Stomach (tissue), 19 donors: Measurements from ENCODE around the gene DDX60. TPM values are rescaled to one million over a fixed set of nuclear protein-coding genes. Genes with fewer than 3 reads are reported as not detected.

Source experiments
- DNase-seq, 2 donors: peaks; one replicate each; pipeline versions ENCODE4 v3.0.0 to v3.0.0-alpha.2; 2013 to 2019
- H3K27ac ChIP-seq, 5 donors: fragments of 200-600 bp in 4 of 5; sonication (generic) in 4 of 5; one replicate each; pipeline ENCODE4 v1.5.1; 2013 to 2019; ENCODE audit warnings: mild to moderate bottlenecking in 1 of 5, moderate library complexity in 1 of 5
- H3K27me3 ChIP-seq, 3 donors: fragments of 200-600 bp; sonication (generic); one replicate each; pipeline ENCODE4 v1.5.1; 2017 to 2019; ENCODE audit warnings: mixed run types in 1 of 3
- H3K36me3 ChIP-seq, 4 donors: fragments of 200-600 bp; sonication (generic); 1 replicate in 3 of 4; 2 replicates in 1 of 4; pipeline ENCODE4 v1.5.1; 2016 to 2019
- H3K4me1 ChIP-seq, 4 donors: fragments of 200-600 bp; sonication (generic); one replicate each; pipeline ENCODE4 v1.5.1; 2016 to 2019
- H3K4me3 ChIP-seq, 4 donors: fragments of 200-600 bp; sonication (generic) in 3 of 4; one replicate each; pipeline ENCODE4 v1.5.1; 2016 to 2019; ENCODE audit warnings: mild to moderate bottlenecking in 1 of 4
- H3K9me3 ChIP-seq, 4 donors: fragments of 200-600 bp; sonication (generic); one replicate each; pipeline ENCODE4 v1.5.1; 2016 to 2019
- EP300 ChIP-seq: sonication (generic); formaldehyde crosslinking; IDR thresholded peaks from one replicate; pipeline ENCODE4 v1.6.1; 2017; ENCODE audit warnings: antibody characterized with exemption
- POLR2A ChIP-seq, 4 donors: fragments of 450-650 bp; IDR thresholded peaks; one replicate each; pipeline ENCODE4 v1.6.1; 2016; ENCODE audit warnings: antibody characterized with exemption in 4 of 4, control low read depth in 2 of 4, mild to moderate bottlenecking in 1 of 4, moderate library complexity in 1 of 4
- POLR2AphosphoS5 ChIP-seq, 3 donors: sonication (generic); formaldehyde crosslinking; IDR thresholded peaks; one replicate each; pipeline ENCODE4 v1.6.1; 2016; ENCODE audit warnings: antibody characterized with exemption in 3 of 3
- WGBS, 5 donors: extraction: QIAGEN DNeasy Blood & Tissue Kit in 3 of 5; methylation state at CpG; one replicate each; pipeline versions ENCODE4 v1.1.5 to v1.1.7; 2013 to 2018; 5-methylcytosine and 5-hydroxymethylcytosine counted together
- intact Hi-C: fragments of 100-400 bp; cut with DNase I; formaldehyde crosslinking; loops from one replicate; pipeline ENCODE4 v1.15.1; 2023; ENCODE audit warnings: low total_unique reads
- long read RNA-seq, 10 donors: transcript quantifications; one replicate each; lab custom pipeline, GENCODE V29; 2026
- polyA plus RNA-seq, 3 donors: library from polyadenylated mRNA; stranded (reverse); fragments of 200-250 nt; gene quantifications; one replicate each; pipeline ENCODE4 v1.2.3, GENCODE V29; 2013
- total RNA-seq, 5 donors: library from RNA; depleted of rRNA; stranded (reverse); fragments of >200 nt; gene quantifications; one replicate each; pipeline versions ENCODE4 v1.1.0 to v1.2.3, GENCODE V29; 2014 to 2016
- TF ChIP-seq, protein P1 (sequence below), 7 experiments: fragments of 450-650 bp in 4 of 7; fragments of 200-600 bp in 3 of 7; sonication (generic) in 3 of 7; IDR thresholded peaks; one replicate each; pipeline ENCODE4 v1.5.1; 2016 to 2019; ENCODE audit warnings: antibody characterized with exemption in 7 of 7, control low read depth in 2 of 7, mild to moderate bottlenecking in 1 of 7
- donor health status: healthy with polysubstance abuse.
- donor health status: Bipolar disorder and iron deficiency.
- donor health status: healthy.

The DDX60 gene, protein sequence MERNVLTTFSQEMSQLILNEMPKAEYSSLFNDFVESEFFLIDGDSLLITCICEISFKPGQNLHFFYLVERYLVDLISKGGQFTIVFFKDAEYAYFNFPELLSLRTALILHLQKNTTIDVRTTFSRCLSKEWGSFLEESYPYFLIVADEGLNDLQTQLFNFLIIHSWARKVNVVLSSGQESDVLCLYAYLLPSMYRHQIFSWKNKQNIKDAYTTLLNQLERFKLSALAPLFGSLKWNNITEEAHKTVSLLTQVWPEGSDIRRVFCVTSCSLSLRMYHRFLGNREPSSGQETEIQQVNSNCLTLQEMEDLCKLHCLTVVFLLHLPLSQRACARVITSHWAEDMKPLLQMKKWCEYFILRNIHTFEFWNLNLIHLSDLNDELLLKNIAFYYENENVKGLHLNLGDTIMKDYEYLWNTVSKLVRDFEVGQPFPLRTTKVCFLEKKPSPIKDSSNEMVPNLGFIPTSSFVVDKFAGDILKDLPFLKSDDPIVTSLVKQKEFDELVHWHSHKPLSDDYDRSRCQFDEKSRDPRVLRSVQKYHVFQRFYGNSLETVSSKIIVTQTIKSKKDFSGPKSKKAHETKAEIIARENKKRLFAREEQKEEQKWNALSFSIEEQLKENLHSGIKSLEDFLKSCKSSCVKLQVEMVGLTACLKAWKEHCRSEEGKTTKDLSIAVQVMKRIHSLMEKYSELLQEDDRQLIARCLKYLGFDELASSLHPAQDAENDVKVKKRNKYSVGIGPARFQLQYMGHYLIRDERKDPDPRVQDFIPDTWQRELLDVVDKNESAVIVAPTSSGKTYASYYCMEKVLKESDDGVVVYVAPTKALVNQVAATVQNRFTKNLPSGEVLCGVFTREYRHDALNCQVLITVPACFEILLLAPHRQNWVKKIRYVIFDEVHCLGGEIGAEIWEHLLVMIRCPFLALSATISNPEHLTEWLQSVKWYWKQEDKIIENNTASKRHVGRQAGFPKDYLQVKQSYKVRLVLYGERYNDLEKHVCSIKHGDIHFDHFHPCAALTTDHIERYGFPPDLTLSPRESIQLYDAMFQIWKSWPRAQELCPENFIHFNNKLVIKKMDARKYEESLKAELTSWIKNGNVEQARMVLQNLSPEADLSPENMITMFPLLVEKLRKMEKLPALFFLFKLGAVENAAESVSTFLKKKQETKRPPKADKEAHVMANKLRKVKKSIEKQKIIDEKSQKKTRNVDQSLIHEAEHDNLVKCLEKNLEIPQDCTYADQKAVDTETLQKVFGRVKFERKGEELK (N-terminal part only)
- total RNA-seq (10 to 100 TPM in 3 of 5 donors, 1 to 10 TPM in 2; 2.3 to 60.6 (median 12.3) TPM), polyA plus RNA-seq (10 to 100 TPM in 1 of 3 donors, 1 to 10 TPM in 2; 4.9 to 32.4 (median 5.6) TPM)
- long read RNA-seq, donor 1, full-length matches to known transcripts, result 1 of 1 reads
- long read RNA-seq, donor 1, partial matches to known transcripts, result 0 of 1 reads
- long read RNA-seq, donor 1, other reads (novel, unspliced or antisense), result 0 of 1 reads
- long read RNA-seq, donor 2, result 0 reads
- long read RNA-seq, donor 3, result 0 reads
- long read RNA-seq, donor 4, result 0 reads
- long read RNA-seq, donor 5, result 0 reads
- long read RNA-seq, donor 6, full-length matches to known transcripts, result 1 of 1 reads
- long read RNA-seq, donor 6, partial matches to known transcripts, result 0 of 1 reads
- long read RNA-seq, donor 6, other reads (novel, unspliced or antisense), result 0 of 1 reads
- long read RNA-seq, donor 7, result 0 reads
- long read RNA-seq, donor 8, result 0 reads
- long read RNA-seq, donor 9, result 0 reads
- long read RNA-seq, donor 10, result 0 reads

DNA sequence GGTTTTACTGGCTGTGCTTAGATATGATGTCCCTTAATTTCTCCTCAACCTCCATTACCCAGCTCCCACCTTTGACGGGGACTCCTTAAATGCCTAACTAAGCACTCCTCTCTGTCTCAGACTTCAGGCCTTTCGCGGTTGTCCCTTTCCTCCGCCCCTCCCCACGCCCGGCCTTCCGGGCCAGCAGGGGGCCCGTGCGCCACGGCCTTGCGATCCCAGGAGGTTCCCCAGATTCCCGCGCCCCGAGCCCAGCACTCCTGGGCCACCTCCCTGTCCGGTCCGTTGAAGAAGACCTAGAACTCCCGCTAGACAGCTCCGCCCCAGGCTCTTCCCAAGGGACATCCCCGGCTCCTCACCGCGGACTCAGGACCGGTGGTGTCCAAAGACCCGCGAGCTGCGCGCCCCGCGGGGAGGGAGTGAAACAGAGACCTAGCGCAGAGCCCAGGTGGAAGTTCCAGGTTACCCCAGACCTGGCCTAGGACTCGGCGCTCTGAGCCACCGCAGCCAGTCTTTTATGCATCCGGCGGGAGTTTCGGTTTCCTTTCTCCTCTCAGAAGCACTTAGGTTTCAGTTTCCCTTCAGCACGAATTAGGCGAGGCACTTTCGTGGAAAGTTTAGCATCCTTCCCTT is at the start of gene DDX60:
DDX60 (minus strand) TSS at position 487 of the 630 bp plus-strand sequence. CDS start 7,493 bp downstream, outside the sequence.
- WGBS, 5 donors, result 0 to 1% (median 1%) methylated on average over 32 to 38 of the region's 38 CpGs
- intact Hi-C loops, result no loop called here
- H3K4me1 ChIP-seq, result peaks cover 0 to 34% (median 11%) of the 10 kb centered on the region in 4 donors
- H3K9me3 ChIP-seq, result no peaks in the 10 kb centered on the region
- peak within 1 kb of the TSS; percentile 62 to 77 (median 74) for H3K4me3 ChIP-seq
- H3K27ac ChIP-seq, result peak within 1 kb of the TSS; percentile 94 to 99 (median 98)
- H3K36me3 ChIP-seq, result no peaks in the 10 kb centered on the region
- peak; percentile 87 to 95 for DNase-seq
- TF ChIP-seq, protein P1, sequence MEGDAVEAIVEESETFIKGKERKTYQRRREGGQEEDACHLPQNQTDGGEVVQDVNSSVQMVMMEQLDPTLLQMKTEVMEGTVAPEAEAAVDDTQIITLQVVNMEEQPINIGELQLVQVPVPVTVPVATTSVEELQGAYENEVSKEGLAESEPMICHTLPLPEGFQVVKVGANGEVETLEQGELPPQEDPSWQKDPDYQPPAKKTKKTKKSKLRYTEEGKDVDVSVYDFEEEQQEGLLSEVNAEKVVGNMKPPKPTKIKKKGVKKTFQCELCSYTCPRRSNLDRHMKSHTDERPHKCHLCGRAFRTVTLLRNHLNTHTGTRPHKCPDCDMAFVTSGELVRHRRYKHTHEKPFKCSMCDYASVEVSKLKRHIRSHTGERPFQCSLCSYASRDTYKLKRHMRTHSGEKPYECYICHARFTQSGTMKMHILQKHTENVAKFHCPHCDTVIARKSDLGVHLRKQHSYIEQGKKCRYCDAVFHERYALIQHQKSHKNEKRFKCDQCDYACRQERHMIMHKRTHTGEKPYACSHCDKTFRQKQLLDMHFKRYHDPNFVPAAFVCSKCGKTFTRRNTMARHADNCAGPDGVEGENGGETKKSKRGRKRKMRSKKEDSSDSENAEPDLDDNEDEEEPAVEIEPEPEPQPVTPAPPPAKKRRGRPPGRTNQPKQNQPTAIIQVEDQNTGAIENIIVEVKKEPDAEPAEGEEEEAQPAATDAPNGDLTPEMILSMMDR (IDR thresholded peaks at IDR 0.05), result peak in 5 of 7 experiments; percentile 29 to 51 (median 42)
- no peak for TF ChIP-seq EP300
- TF ChIP-seq POLR2AphosphoS5 (IDR thresholded peaks at IDR 0.05), result peak; percentile 42 to 93 (median 78)
- no peak for TF ChIP-seq POLR2A (IDR thresholded peaks at IDR 0.05)
- no peaks in the 10 kb centered on the region for H3K27me3 ChIP-seq

DNA sequence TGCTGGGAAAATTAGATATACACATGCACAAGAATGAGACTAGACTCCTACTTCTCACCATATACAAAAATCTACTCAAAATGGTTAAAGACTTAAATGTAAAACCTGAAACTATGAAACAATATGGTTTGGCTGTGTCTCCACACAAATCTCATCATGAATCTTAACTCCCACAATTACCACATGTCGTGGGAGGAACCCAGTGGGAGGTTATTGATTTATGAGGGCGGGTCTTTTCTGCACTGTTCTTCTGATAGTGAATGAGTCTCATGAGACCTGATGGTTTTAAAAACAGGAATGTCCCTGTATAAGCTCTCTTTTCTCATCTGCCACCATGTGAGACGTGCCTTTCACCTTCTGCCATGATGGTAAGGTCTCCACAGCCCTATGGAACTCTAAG is 48.5 kb upstream of the DDX60 start:
- Histone ChIP-seq H3K36me3 (peaks cover 0 to 42% (median 34%) of the 10 kb centered on the region in 4 donors), H3K27ac (no peak overlapping the region), H3K27me3 (no peaks in the 10 kb centered on the region), H3K4me3 (no peak overlapping the region), H3K9me3 (peaks cover 0 to 12% (median 0%) of the 10 kb centered on the region in 4 donors), H3K4me1 (no peaks in the 10 kb centered on the region)
- TF ChIP-seq, protein P1 (IDR thresholded peaks at IDR 0.05), result no peak
- no peak for DNase-seq
- intact Hi-C loops, result no loop called here
- 91 to 97% (median 95%) methylated on average over 3 of the region's 3 CpGs for WGBS, 5 donors

DNA sequence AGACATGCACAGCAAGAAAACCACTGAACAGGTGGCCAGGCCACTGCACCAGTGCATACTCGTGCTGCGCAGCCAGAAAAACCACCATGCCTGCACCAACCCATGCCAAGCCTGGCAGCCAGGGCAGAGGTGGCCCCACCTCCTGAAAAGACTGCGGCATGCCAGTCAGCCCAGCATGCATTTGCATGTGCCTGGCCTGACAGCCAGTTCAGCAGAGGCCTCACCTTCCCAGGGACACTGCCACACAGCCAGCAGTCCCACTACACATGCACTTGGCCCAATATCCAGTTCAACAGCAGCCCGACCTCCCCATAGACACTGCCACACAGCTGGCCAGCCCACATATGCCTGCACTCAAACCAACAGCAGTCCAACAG is 43.5 kb upstream of the DDX60 start:
- DNase-seq, result no peak
- H3K9me3 ChIP-seq, result peaks cover 0 to 5% (median 0%) of the 10 kb centered on the region in 4 donors
- H3K4me3 ChIP-seq, result no peak overlapping the region
- H3K36me3 ChIP-seq, result peaks cover 7 to 61% (median 51%) of the 10 kb centered on the region in 4 donors
- no peaks in the 10 kb centered on the region for H3K27me3 ChIP-seq
- WGBS, 5 donors, result 67 to 84% (median 74%) methylated on average over 3 to 4 of the region's 4 CpGs
- no peaks in the 10 kb centered on the region for H3K4me1 ChIP-seq
- TF ChIP-seq POLR2AphosphoS5 (IDR thresholded peaks at IDR 0.05) (no peak), POLR2A (IDR thresholded peaks at IDR 0.05) (no peak), EP300 (no peak)
- TF ChIP-seq, protein P1 (IDR thresholded peaks at IDR 0.05), result no peak
- intact Hi-C loops, result no loop called here
- H3K27ac ChIP-seq, result no peak overlapping the region
